Activated CD4-positive, alpha-beta T cell treated with anti-CD3 and anti-CD28 coated beads, Interleukin-2, amount 10 ng/mL, durations not matched to agents 24 days and 14 days (primary cell): Measurements from ENCODE around the gene ERLEC1. TPM values are rescaled to one million over a fixed set of nuclear protein-coding genes. Genes with fewer than 3 reads are reported as not detected.
"Not testable (repeated sequence)": the region's sequence is repeated elsewhere in the genome, so short reads cannot be mapped to it uniquely, and the experiment has no call there.

Source experiments
- DNase-seq: peaks from one replicate; pipeline ENCODE4 v3.0.0; 2022
- H3K27ac Mint-ChIP-seq: one replicate; pipeline ENCODE4 v1.8.0; 2022; ENCODE audit warnings: mild to moderate bottlenecking, mixed read lengths
- H3K27me3 Mint-ChIP-seq: one replicate; pipeline ENCODE4 v1.8.0; 2022; ENCODE audit warnings: mixed read lengths
- H3K36me3 Mint-ChIP-seq: one replicate; pipeline ENCODE4 v1.8.0; 2022; ENCODE audit warnings: low read depth, mild to moderate bottlenecking, mixed read lengths
- H3K4me1 Mint-ChIP-seq: one replicate; pipeline ENCODE4 v1.8.0; 2021; ENCODE audit warnings: mixed read lengths
- H3K4me3 Mint-ChIP-seq: one replicate; pipeline ENCODE4 v1.8.0; 2022; ENCODE audit warnings: mild to moderate bottlenecking, moderate library complexity, mixed read lengths
- H3K9me3 Mint-ChIP-seq: one replicate; pipeline ENCODE4 v1.8.0; 2021; ENCODE audit warnings: mixed read lengths
- intact Hi-C: fragments of 100-400 bp; cut with micrococcal nuclease; formaldehyde crosslinking; loops from one replicate; pipeline ENCODE4 v1.15.1; 2023
- total RNA-seq: library from RNA; stranded (reverse); gene quantifications from 2 replicates; pipeline ENCODE4 v1.2.3, GENCODE V29; 2022

ERLEC1 gene
- total RNA-seq, 1 donor from 2014 or later, result 24.9 TPM

DNA sequence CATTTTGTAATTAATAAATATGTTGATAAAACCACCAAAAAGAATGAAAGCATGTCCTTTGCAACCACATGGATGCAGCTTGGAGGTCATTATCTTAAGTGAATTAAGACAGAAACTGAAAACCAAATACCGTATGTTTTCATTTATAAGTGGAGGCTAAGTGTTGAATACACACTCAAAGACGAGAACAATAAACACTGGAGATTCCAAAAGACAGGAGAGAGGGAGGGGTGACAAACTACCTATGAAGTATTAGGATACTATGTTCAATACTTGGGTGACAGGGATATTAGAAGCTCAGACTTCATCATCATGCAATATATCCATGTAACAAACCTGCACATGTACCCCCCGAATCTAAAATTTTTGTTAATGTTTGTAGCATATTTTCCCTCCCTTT is 7.0 kb downstream of the ERLEC1 start:
- DNase-seq, result no peak
- Mint-ChIP-seq H3K36me3 (peaks cover 15% of the 10 kb centered on the region), H3K27ac (no peak overlapping the region), H3K27me3 (no peaks in the 10 kb centered on the region), H3K9me3 (no peaks in the 10 kb centered on the region), H3K4me1 (peaks cover 4% of the 10 kb centered on the region), H3K4me3 (no peak overlapping the region)
- intact Hi-C loops, result no loop called here

DNA sequence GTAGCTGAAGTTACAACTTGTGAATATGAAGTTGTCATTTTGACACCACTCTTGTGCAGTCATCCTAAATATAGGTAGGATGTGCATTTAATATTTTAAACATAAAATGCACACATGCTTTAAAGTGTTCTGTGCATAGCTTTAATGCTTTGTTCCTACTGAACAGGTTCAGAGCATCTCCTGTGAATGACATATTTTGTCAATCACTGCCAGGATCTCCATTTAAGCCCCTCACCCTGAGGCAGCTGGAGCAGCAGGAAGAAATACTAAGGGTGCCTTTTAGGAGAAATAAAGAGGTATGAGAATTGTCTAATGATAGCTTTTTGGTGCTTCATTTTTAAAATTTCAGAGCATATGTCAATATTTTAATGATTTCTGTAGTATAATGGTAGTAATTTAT is 14.7 kb downstream of the ERLEC1 start:
- no peak for DNase-seq
- intact Hi-C loops, result no loop called here
- Mint-ChIP-seq H3K27me3 (no peaks in the 10 kb centered on the region), H3K27ac (no peak overlapping the region), H3K4me3 (no peak overlapping the region), H3K9me3 (no peaks in the 10 kb centered on the region), H3K36me3 (peaks cover 34% of the 10 kb centered on the region), H3K4me1 (no peaks in the 10 kb centered on the region)

- H3K27ac Mint-ChIP-seq, result no peak overlapping the region
- no peak for DNase-seq
- H3K9me3 Mint-ChIP-seq, result no peaks in the 10 kb centered on the region
- H3K4me1 Mint-ChIP-seq, result no peaks in the 10 kb centered on the region
- H3K27me3 Mint-ChIP-seq, result no peaks in the 10 kb centered on the region
- intact Hi-C loops, result no loop called here
- H3K36me3 Mint-ChIP-seq, result peaks cover 35% of the 10 kb centered on the region
- H3K4me3 Mint-ChIP-seq, result no peak overlapping the region
Measured at GRCh38 chr2:53802617-53803151, 15.8 kb downstream of the ERLEC1 start.

DNA sequence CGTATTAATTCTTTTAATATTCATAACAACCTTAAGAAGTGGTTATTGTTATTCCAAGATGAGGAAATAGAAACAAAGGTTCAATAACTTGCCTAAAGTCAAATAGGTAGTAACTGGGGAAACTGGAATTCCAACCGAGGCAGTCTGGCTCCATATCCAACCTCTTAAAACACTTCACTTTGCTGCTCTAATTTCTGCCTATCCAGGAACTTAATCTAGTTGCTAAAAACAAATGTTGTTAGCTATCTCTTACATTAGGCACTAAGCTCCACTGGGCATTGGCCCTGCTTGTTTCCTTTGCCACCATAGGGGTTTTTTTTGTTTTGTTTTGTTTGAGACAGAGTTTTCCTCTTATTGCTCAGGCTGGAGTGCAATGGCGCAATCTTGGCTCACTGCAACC is 24.8 kb downstream of the ERLEC1 start:
- H3K4me3 Mint-ChIP-seq, result no peak overlapping the region
- H3K36me3 Mint-ChIP-seq, result peaks cover 39% of the 10 kb centered on the region

DNA sequence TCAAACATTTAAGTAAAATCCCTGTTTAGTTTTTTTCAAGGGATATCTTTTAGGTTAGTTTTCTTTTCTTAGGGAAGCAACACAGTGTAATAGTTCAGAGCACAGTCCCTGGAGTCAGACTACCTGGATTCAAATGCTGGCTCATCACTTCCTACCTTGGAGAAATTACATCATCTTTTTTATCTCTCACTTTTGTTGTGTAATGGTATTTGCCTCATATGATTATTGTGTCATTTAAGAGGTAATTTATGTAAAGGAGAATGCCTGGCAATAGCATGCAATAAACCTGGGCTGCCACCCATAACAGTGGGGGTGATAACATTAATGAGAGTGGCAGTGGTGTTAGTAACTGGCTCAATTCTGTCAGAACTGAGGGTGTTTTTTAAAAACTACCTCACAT is 26.3 kb downstream of the ERLEC1 start:
- Mint-ChIP-seq H3K4me3 (no peak overlapping the region), H3K9me3 (no peaks in the 10 kb centered on the region), H3K27me3 (no peaks in the 10 kb centered on the region), H3K4me1 (no peaks in the 10 kb centered on the region), H3K27ac (no peak overlapping the region), H3K36me3 (peaks cover 44% of the 10 kb centered on the region)
- intact Hi-C loops, result no loop called here
- DNase-seq, result no peak

More for the DNA sequence above, 24.8 kb downstream of the ERLEC1 start:
- Mint-ChIP-seq H3K27me3 (no peaks in the 10 kb centered on the region), H3K9me3 (no peaks in the 10 kb centered on the region), H3K27ac (no peak overlapping the region), H3K4me1 (no peaks in the 10 kb centered on the region)
- intact Hi-C loops, result no loop called here
- DNase-seq, result no peak

DNA sequence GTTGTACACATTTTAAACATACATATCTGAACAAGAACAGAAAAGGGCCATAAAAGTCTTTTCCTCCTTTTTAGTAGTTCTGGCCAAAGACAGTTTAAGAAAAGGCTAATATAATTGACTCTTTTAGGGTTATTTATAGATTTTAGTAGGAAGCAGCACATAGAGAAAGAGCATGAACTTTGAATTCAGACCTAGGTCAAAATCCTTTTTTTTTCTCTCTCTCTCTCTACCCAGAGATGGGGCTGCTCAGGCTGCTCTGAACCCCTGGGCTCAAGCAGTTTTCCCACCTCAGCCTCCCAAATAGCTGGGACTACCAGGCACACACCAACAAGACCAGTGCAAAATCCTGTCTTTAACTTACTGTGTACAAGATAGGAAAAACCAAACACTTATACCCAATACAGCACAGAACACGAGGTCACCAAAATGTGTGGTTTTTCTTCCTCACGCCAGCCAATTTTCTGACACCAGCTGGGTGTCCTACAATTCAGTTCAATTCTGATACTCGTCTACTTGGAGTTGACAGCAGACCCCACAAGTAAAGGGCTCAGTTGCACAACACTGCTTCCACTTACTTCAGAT is 32.1 kb downstream of the ERLEC1 start:
- Mint-ChIP-seq H3K27ac (no peak overlapping the region), H3K9me3 (no peaks in the 10 kb centered on the region), H3K36me3 (peaks cover 23% of the 10 kb centered on the region), H3K4me1 (no peaks in the 10 kb centered on the region), H3K4me3 (no peak overlapping the region), H3K27me3 (no peaks in the 10 kb centered on the region)
- no peak for DNase-seq
- intact Hi-C loops, result no loop called here

- no peak overlapping the region for H3K27ac Mint-ChIP-seq
- no peaks in the 10 kb centered on the region for H3K27me3 Mint-ChIP-seq
- no peaks in the 10 kb centered on the region for H3K9me3 Mint-ChIP-seq
- H3K4me3 Mint-ChIP-seq, result no peak overlapping the region
- DNase-seq, result no peak
- H3K4me1 Mint-ChIP-seq, result no peaks in the 10 kb centered on the region
- H3K36me3 Mint-ChIP-seq, result peaks cover 22% of the 10 kb centered on the region
- intact Hi-C loops, result no loop called here
Measured at GRCh38 chr2:53819634-53820033, 32.8 kb downstream of the ERLEC1 start.

GRCh38 chr2:53820048-53820447 is 33.2 kb downstream of the ERLEC1 start:
- no peaks in the 10 kb centered on the region for H3K4me1 Mint-ChIP-seq
- no peak overlapping the region for H3K27ac Mint-ChIP-seq

GRCh38 chr2:53820711-53821110 is 33.9 kb downstream of the ERLEC1 start:
- Mint-ChIP-seq H3K27me3 (no peaks in the 10 kb centered on the region), H3K27ac (no peak overlapping the region), H3K36me3 (peaks cover 15% of the 10 kb centered on the region), H3K9me3 (no peaks in the 10 kb centered on the region), H3K4me1 (no peaks in the 10 kb centered on the region), H3K4me3 (no peak overlapping the region)
- DNase-seq, result no peak
- intact Hi-C loops, result no loop called here

More at GRCh38 chr2:53820048-53820447, 33.2 kb downstream of the ERLEC1 start:
- intact Hi-C loops, result no loop called here
- no peak for DNase-seq
- Mint-ChIP-seq H3K36me3 (peaks cover 21% of the 10 kb centered on the region), H3K27me3 (no peaks in the 10 kb centered on the region), H3K9me3 (no peaks in the 10 kb centered on the region), H3K4me3 (no peak overlapping the region)

GRCh38 chr2:53821810-53822209 is 35.0 kb downstream of the ERLEC1 start:
- DNase-seq, result no peak
- H3K4me3 Mint-ChIP-seq, result no peak overlapping the region
- H3K4me1 Mint-ChIP-seq, result no peaks in the 10 kb centered on the region
- H3K9me3 Mint-ChIP-seq, result no peaks in the 10 kb centered on the region
- H3K36me3 Mint-ChIP-seq, result peaks cover 10% of the 10 kb centered on the region
- no peaks in the 10 kb centered on the region for H3K27me3 Mint-ChIP-seq
- H3K27ac Mint-ChIP-seq, result no peak overlapping the region
- intact Hi-C loops, result no loop called here

DNA sequence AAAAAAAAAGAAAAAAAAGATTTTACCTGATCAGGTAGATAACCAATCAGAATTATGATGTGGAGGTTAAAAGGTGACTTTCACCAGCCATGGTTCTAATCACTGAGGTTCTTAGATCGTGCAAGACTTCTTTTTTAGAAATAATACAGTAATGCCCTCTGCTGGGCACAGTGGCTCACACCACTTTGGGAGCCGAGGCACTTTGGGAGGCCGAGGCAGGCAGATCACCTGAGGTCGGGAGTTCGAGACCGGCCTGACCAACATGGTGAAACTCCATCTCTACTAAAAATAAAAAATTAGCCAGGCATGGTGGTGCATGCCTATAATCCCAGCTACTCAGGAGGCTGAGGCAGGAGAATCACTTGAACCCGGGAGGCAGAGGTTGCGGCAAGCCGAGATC is 36.8 kb downstream of the ERLEC1 start:
- H3K4me1 Mint-ChIP-seq, H3K4me3 Mint-ChIP-seq, H3K27me3 Mint-ChIP-seq, intact Hi-C loops, H3K36me3 Mint-ChIP-seq, H3K27ac Mint-ChIP-seq, H3K9me3 Mint-ChIP-seq: not testable (repeated sequence)
- DNase-seq, result peak; percentile 61

- H3K4me1 Mint-ChIP-seq, result no peaks in the 10 kb centered on the region
- no peaks in the 10 kb centered on the region for H3K9me3 Mint-ChIP-seq
- H3K4me3 Mint-ChIP-seq, result no peak overlapping the region
- H3K27ac Mint-ChIP-seq, result no peak overlapping the region
- H3K27me3 Mint-ChIP-seq, result no peaks in the 10 kb centered on the region
- no peak for DNase-seq
- intact Hi-C loops, result no loop called here
- no peaks in the 10 kb centered on the region for H3K36me3 Mint-ChIP-seq
Measured at GRCh38 chr2:53826030-53826410, 39.2 kb downstream of the ERLEC1 start.

GRCh38 chr2:53826587-53827397 is 39.9 kb downstream of the ERLEC1 start:
- H3K4me3 Mint-ChIP-seq, result no peak overlapping the region
- H3K9me3 Mint-ChIP-seq, result no peaks in the 10 kb centered on the region
- H3K27ac Mint-ChIP-seq, result no peak overlapping the region
- no peaks in the 10 kb centered on the region for H3K36me3 Mint-ChIP-seq
- DNase-seq, result no peak
- intact Hi-C loops, result no loop called here
- H3K4me1 Mint-ChIP-seq, result no peaks in the 10 kb centered on the region
- no peaks in the 10 kb centered on the region for H3K27me3 Mint-ChIP-seq

DNA sequence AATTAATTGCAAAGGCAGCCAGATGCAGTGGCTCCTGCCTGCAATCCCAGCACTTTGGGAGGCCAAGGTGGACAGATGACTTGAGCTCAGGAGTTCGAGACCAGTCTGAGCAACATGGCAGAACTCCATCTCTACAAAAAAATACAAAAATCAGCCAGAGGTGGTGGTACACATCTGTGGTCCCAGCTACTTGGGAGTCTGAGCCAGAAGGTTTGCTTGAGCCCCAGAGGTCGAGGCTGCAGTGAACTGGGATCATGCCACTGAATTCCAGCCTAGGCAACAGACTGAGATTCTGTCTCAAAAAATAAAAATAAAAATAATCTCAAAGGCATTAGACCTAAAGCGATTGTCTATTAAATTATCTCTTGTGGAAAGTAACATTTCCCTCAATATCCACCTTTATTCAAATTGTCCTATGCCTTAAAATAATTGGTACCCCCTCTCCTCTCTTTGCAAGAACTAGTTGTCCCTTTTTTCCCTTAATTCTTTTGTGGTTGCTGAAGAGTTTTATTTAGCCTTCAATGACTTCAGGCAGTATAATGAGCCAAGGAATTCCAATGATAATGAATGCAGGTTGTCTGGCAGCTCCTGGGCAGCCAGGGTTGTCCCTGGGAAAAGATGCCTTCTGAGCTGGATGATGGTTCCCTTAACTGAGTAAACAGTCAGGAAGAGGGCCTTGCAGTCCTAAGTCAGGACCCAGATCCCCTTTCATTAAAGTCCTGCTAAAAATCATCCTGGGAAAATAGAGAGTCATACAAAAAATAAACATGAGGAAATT is 40.7 kb downstream of the ERLEC1 start:
- no peaks in the 10 kb centered on the region for H3K4me1 Mint-ChIP-seq
- DNase-seq, result no peak
- intact Hi-C loops, result no loop called here
- H3K27ac Mint-ChIP-seq, result no peak overlapping the region
- H3K36me3 Mint-ChIP-seq, result no peaks in the 10 kb centered on the region
- no peaks in the 10 kb centered on the region for H3K9me3 Mint-ChIP-seq
- no peak overlapping the region for H3K4me3 Mint-ChIP-seq
- no peaks in the 10 kb centered on the region for H3K27me3 Mint-ChIP-seq
